Body of pancreas (tissue), 4 donors: ENCODE measurements around the gene HSPG2. TPM values are rescaled to one million over a fixed set of nuclear protein-coding genes. Genes with fewer than 3 reads are reported as not detected.

Experiments
- ATAC-seq: fragments of 150-250 bp; one replicate; pipeline ENCODE4 v1.9.1; 2016
- DNase-seq, 4 donors: peaks; one replicate each; pipeline ENCODE4 v3.0.0-alpha.2; 2019
- H3K27ac ChIP-seq, 4 donors: fragments of 200-600 bp; sonication (generic); 1 replicate in 3 of 4; 2 replicates in 1 of 4; pipeline versions ENCODE4 v1.5.1 to v1.6.1; 2016 to 2019; ENCODE audit warnings: mild to moderate bottlenecking in 1 of 4, mixed read lengths in 1 of 4, moderate library complexity in 1 of 4
- H3K27me3 ChIP-seq, 2 donors: fragments of 200-600 bp; sonication (generic); one replicate each; pipeline ENCODE4 v1.6.0; 2016; ENCODE audit warnings: mild to moderate bottlenecking in 1 of 2
- H3K36me3 ChIP-seq, 2 donors: fragments of 200-600 bp; sonication (generic); replicated peaks in 1 of 2; 2 replicates each; pipeline ENCODE4 v1.5.1; 2016; ENCODE audit warnings: low read depth in 2 of 2; ENCODE audit not compliant: insufficient read depth in 1 of 2
- H3K4me1 ChIP-seq: fragments of 200-600 bp; sonication (generic); one replicate; pipeline ENCODE4 v1.6.0; 2016
- H3K4me3 ChIP-seq, 2 donors: fragments of 200-600 bp; sonication (generic); 1 replicate in 1 of 2; 2 replicates in 1 of 2; pipeline ENCODE4 v1.5.1; 2016 to 2019
- H3K9me3 ChIP-seq, 3 donors: fragments of 200-600 bp; sonication (generic); 1 replicate in 2 of 3; 2 replicates in 1 of 3; pipeline ENCODE4 v1.5.1; 2016
- CTCF ChIP-seq, 7 experiments: fragments of 450-650 bp in 4 of 7; fragments of 200-600 bp in 3 of 7; sonication (generic) in 3 of 7; IDR thresholded peaks; one replicate each; pipeline ENCODE4 v1.5.1; 2016 to 2019; ENCODE audit warnings: antibody characterized with exemption in 7 of 7
- POLR2A ChIP-seq, 3 donors: fragments of 450-650 bp; IDR thresholded peaks; one replicate each; pipeline ENCODE4 v1.6.1; 2016; ENCODE audit warnings: antibody characterized with exemption in 3 of 3, mild to moderate bottlenecking in 2 of 3
- WGBS, 2 donors: methylation state at CpG; one replicate each; pipeline ENCODE4 v1.1.5; 2017; 5-methylcytosine and 5-hydroxymethylcytosine counted together
- intact Hi-C: fragments of 100-400 bp; cut with DNase I; formaldehyde crosslinking; loops from one replicate; pipeline ENCODE4 v1.15.1; 2023
- total RNA-seq, 2 donors: library from RNA; depleted of rRNA; stranded (reverse); fragments of >200 nt; gene quantifications; one replicate each; pipeline ENCODE4 v1.1.0, GENCODE V29; 2016

The HSPG2 gene
- total RNA-seq, 2 donors from 2014 or later: 87.7 to 179 TPM

GRCh38 chr1:21848524-21849174 lies 88.5 kb downstream of the HSPG2 start:
- 92 to 94% methylated on average over 4 to 17 of the region's 17 CpGs for WGBS, 2 donors
- no peak for DNase-seq
- no peak overlapping the region for H3K4me3 ChIP-seq
- intact Hi-C loops: no loop called here
- TF ChIP-seq POLR2A (IDR thresholded peaks at IDR 0.05): no peak
- no peak for TF ChIP-seq CTCF (IDR thresholded peaks at IDR 0.05)
- H3K36me3 ChIP-seq: peaks cover 0 to 21% of the 10 kb centered on the region in 2 donors
- no peaks in the 10 kb centered on the region for H3K4me1 ChIP-seq
- no peak overlapping the region for H3K27ac ChIP-seq
- H3K27me3 ChIP-seq: no peaks in the 10 kb centered on the region
- no peaks in the 10 kb centered on the region for H3K9me3 ChIP-seq
- no peak for ATAC-seq

- Histone ChIP-seq H3K36me3 (peaks cover 0 to 20% of the 10 kb centered on the region in 2 donors), H3K27me3 (no peaks in the 10 kb centered on the region), H3K4me3 (no peak overlapping the region), H3K4me1 (no peaks in the 10 kb centered on the region), H3K27ac (no peak overlapping the region), H3K9me3 (no peaks in the 10 kb centered on the region)
- no peak for TF ChIP-seq POLR2A (IDR thresholded peaks at IDR 0.05)
- no peak for TF ChIP-seq CTCF (IDR thresholded peaks at IDR 0.05)
- ATAC-seq (no peak), DNase-seq (no peak)
- 94 to 97% methylated on average over 31 to 47 of the region's 47 CpGs for WGBS, 2 donors
- intact Hi-C loops: no loop called here
Measured at GRCh38 chr1:21847223-21848205, 89.6 kb downstream of the HSPG2 start.

GRCh38 chr1:21845646-21846641 lies 91.2 kb downstream of the HSPG2 start:
- TF ChIP-seq CTCF (IDR thresholded peaks at IDR 0.05) (no peak), POLR2A (IDR thresholded peaks at IDR 0.05) (no peak)
- WGBS, 2 donors: 90% methylated on average over 18 to 33 of the region's 33 CpGs
- Histone ChIP-seq H3K27ac (no peak overlapping the region), H3K9me3 (no peaks in the 10 kb centered on the region), H3K27me3 (no peaks in the 10 kb centered on the region), H3K36me3 (peaks cover 0 to 16% of the 10 kb centered on the region in 2 donors), H3K4me3 (no peak overlapping the region), H3K4me1 (no peaks in the 10 kb centered on the region)
- DNase-seq: no peak
- no peak for ATAC-seq
- intact Hi-C loops: no loop called here

- WGBS, 2 donors: 90% methylated on average over 5 to 11 of the region's 11 CpGs
- TF ChIP-seq CTCF (IDR thresholded peaks at IDR 0.05): no peak
- TF ChIP-seq POLR2A (IDR thresholded peaks at IDR 0.05): no peak
- Histone ChIP-seq H3K4me3 (no peak overlapping the region), H3K9me3 (no peaks in the 10 kb centered on the region), H3K4me1 (no peaks in the 10 kb centered on the region), H3K27me3 (no peaks in the 10 kb centered on the region), H3K27ac (no peak overlapping the region), H3K36me3 (peaks cover 0 to 16% of the 10 kb centered on the region in 2 donors)
- DNase-seq (no peak), ATAC-seq (no peak)
- intact Hi-C loops: no loop called here
Measured at GRCh38 chr1:21843996-21844395, 93.1 kb downstream of the HSPG2 start.
